Measurements from ENCODE around the gene ZNF23. TPM values are rescaled to one million over a fixed set of nuclear protein-coding genes. Genes with fewer than 3 reads are reported as not detected.

Gene ZNF23
- total and polyA plus RNA-seq, 4 donors, result 1.5 to 6.1 (median 3.1) TPM

DNA sequence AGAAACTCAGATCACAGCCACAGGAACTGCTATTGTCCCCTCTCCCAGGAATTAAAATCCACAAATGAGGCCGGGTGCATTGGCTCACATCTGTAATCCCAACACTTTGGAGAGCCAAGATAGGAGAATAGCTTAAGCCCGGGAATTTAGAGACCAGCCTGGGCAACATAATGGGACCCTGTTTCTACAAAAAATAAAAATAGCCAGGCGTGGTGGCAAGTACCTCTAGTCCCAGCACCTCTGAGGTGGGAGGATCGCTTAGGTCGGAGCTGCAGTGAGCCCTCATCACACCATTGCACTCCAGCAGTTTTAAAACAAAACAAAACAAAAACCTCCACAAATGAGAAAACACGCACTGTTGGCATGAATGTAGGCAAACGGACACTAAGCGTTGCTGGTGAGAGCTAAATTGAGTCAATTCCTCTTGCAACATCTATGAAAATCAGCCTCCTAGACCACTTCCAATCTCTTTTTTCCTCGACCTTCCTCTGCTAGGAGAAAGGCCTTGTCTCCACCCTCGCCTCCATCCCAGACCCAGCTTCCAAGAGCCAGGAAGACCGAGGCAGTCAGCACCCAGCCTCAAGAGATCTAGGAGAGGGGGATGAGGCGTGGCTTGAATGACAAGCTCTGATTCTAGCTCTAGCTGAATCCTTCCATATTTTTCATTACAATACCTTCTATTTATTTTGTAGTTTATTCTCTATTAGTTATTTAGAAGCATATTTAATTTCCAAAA, 35.0 kb downstream of the ZNF23 start:
- Histone ChIP-seq H3K36me3 (ENCODE audit: control insufficient read depth in 4 of 4, insufficient read depth in 3 of 4, low read depth in 1 of 4, low read length in 3 of 4) (no peaks in the 10 kb centered on the region), H3K4me3 (ENCODE audit: low read depth in 1 of 3, low read length in 3 of 3) (no peak overlapping the region), H3K9ac (ENCODE audit: low read depth in 1 of 2, low read length in 2 of 2) (no peak overlapping the region), H3K4me1 (ENCODE audit: control insufficient read depth in 4 of 4, insufficient read depth in 4 of 4, low read length in 3 of 4) (no peaks in the 10 kb centered on the region), H3K9me3 (ENCODE audit: control insufficient read depth in 4 of 4, low read length in 3 of 4) (peaks cover 0 to 4% (median 2%) of the 10 kb centered on the region in 4 donors), H3K27ac (ENCODE audit: low read depth in 1 of 2, low read length in 2 of 2) (no peak overlapping the region), H3K27me3 (ENCODE audit: control insufficient read depth in 4 of 4, insufficient read depth in 4 of 4, low read length in 3 of 4) (peaks cover 3 to 13% (median 8%) of the 10 kb centered on the region in 4 donors)
- no peak for DNase-seq (ENCODE audit: low spot score)
- 59% methylated on average over 12 of the region's 12 CpGs for WGBS
- TF ChIP-seq, protein P1, sequence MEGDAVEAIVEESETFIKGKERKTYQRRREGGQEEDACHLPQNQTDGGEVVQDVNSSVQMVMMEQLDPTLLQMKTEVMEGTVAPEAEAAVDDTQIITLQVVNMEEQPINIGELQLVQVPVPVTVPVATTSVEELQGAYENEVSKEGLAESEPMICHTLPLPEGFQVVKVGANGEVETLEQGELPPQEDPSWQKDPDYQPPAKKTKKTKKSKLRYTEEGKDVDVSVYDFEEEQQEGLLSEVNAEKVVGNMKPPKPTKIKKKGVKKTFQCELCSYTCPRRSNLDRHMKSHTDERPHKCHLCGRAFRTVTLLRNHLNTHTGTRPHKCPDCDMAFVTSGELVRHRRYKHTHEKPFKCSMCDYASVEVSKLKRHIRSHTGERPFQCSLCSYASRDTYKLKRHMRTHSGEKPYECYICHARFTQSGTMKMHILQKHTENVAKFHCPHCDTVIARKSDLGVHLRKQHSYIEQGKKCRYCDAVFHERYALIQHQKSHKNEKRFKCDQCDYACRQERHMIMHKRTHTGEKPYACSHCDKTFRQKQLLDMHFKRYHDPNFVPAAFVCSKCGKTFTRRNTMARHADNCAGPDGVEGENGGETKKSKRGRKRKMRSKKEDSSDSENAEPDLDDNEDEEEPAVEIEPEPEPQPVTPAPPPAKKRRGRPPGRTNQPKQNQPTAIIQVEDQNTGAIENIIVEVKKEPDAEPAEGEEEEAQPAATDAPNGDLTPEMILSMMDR (IDR thresholded peaks at IDR 0.05; ENCODE audit: low read depth, low read length, missing input control), result no peak
- no peak for TF ChIP-seq JUND (IDR thresholded peaks at IDR 0.05)
- TF ChIP-seq, protein P2, sequence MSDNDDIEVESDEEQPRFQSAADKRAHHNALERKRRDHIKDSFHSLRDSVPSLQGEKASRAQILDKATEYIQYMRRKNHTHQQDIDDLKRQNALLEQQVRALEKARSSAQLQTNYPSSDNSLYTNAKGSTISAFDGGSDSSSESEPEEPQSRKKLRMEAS (IDR thresholded peaks at IDR 0.05), result no peak
- TF ChIP-seq HNF4G (IDR thresholded peaks at IDR 0.05), result no peak
- no peak for TF ChIP-seq FOXA2 (IDR thresholded peaks at IDR 0.05)
- TF ChIP-seq RAD21 (IDR thresholded peaks at IDR 0.05), result no peak
- TF ChIP-seq GABPA (IDR thresholded peaks at IDR 0.05 in 1 of 2, conservative IDR thresholded peaks at IDR 0.05 in 1 of 2), result no peak
- TF ChIP-seq, protein P3, sequence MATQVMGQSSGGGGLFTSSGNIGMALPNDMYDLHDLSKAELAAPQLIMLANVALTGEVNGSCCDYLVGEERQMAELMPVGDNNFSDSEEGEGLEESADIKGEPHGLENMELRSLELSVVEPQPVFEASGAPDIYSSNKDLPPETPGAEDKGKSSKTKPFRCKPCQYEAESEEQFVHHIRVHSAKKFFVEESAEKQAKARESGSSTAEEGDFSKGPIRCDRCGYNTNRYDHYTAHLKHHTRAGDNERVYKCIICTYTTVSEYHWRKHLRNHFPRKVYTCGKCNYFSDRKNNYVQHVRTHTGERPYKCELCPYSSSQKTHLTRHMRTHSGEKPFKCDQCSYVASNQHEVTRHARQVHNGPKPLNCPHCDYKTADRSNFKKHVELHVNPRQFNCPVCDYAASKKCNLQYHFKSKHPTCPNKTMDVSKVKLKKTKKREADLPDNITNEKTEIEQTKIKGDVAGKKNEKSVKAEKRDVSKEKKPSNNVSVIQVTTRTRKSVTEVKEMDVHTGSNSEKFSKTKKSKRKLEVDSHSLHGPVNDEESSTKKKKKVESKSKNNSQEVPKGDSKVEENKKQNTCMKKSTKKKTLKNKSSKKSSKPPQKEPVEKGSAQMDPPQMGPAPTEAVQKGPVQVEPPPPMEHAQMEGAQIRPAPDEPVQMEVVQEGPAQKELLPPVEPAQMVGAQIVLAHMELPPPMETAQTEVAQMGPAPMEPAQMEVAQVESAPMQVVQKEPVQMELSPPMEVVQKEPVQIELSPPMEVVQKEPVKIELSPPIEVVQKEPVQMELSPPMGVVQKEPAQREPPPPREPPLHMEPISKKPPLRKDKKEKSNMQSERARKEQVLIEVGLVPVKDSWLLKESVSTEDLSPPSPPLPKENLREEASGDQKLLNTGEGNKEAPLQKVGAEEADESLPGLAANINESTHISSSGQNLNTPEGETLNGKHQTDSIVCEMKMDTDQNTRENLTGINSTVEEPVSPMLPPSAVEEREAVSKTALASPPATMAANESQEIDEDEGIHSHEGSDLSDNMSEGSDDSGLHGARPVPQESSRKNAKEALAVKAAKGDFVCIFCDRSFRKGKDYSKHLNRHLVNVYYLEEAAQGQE (IDR thresholded peaks at IDR 0.05), result no peak
- no peak for TF ChIP-seq YY1 (IDR thresholded peaks at IDR 0.05)

- Histone ChIP-seq H3K9ac (ENCODE audit: low read depth in 1 of 2, low read length in 2 of 2) (no peak overlapping the region), H3K4me3 (ENCODE audit: low read depth in 1 of 3, low read length in 3 of 3) (no peak overlapping the region), H3K27ac (ENCODE audit: low read depth in 1 of 2, low read length in 2 of 2) (no peak overlapping the region), H3K9me3 (ENCODE audit: control insufficient read depth in 4 of 4, low read length in 3 of 4) (peaks cover 0 to 4% (median 2%) of the 10 kb centered on the region in 4 donors), H3K27me3 (ENCODE audit: control insufficient read depth in 4 of 4, insufficient read depth in 4 of 4, low read length in 3 of 4) (peaks cover 3 to 13% (median 8%) of the 10 kb centered on the region in 4 donors), H3K4me1 (ENCODE audit: control insufficient read depth in 4 of 4, insufficient read depth in 4 of 4, low read length in 3 of 4) (no peaks in the 10 kb centered on the region), H3K36me3 (ENCODE audit: control insufficient read depth in 4 of 4, insufficient read depth in 3 of 4, low read depth in 1 of 4, low read length in 3 of 4) (no peaks in the 10 kb centered on the region)
- WGBS, result 4% methylated on average over 48 of the region's 48 CpGs
- TF ChIP-seq ATF3 (IDR thresholded peaks at IDR 0.05) (peak; percentile 92), HNF4A (conservative IDR thresholded peaks at IDR 0.05) (no peak)
- DNase-seq (ENCODE audit: low spot score), result no peak
These were observed 35.8 kb downstream of the ZNF23 start for GRCh38 chr16:71426069-71426879.
